ENCODE data around the gene SNHG17.

GRCh38 chr20:38466983-38467382, 31.9 kb upstream of the SNHG17 start:
- TF ChIP-seq CTCF (conservative IDR thresholded peaks at IDR 0.05; ENCODE audit: low read depth, low read length) (no peak), EZH2 (IDR thresholded peaks at IDR 0.05; ENCODE audit: borderline replicate concordance, low read depth, low read length, poor library complexity, severe bottlenecking) (no peak)
